Osteoblast (primary cell): ENCODE data around the gene SPRY2. TPM values are rescaled to one million over a fixed set of nuclear protein-coding genes. Genes with fewer than 3 reads are reported as not detected.

Source experiments
- DNase-seq: peaks from one replicate; pipeline ENCODE4 v3.0.0; 2011; ENCODE audit warnings: low spot score, mixed read lengths; ENCODE audit not compliant: insufficient read length; ENCODE audit errors: missing footprints
- H2AFZ ChIP-seq: 2 replicates; pipeline ENCODE4 v1.6.0; 2011; ENCODE audit warnings: mild to moderate bottlenecking, low read length
- H3K27ac ChIP-seq: 2 replicates; pipeline ENCODE4 v1.5.1; 2011; ENCODE audit warnings: mild to moderate bottlenecking, low read depth, low read length, moderate library complexity
- H3K27me3 ChIP-seq: 2 replicates; pipeline ENCODE4 v1.6.0; 2012; ENCODE audit warnings: mild to moderate bottlenecking, control low read depth, inconsistent platforms, low read length, moderate library complexity; ENCODE audit not compliant: insufficient read depth
- H3K36me3 ChIP-seq: 2 replicates; pipeline ENCODE4 v1.5.1; 2011; ENCODE audit warnings: mild to moderate bottlenecking, low read length, control low read depth, moderate library complexity; ENCODE audit not compliant: insufficient read depth
- H3K4me1 ChIP-seq: 2 replicates; pipeline ENCODE4 v1.5.1; 2011; ENCODE audit warnings: mild to moderate bottlenecking, low read length, control low read depth, moderate library complexity; ENCODE audit not compliant: insufficient read depth
- H3K4me2 ChIP-seq: 2 replicates; pipeline ENCODE4 v1.6.0; 2011; ENCODE audit warnings: mild to moderate bottlenecking, low read length; ENCODE audit not compliant: insufficient read depth
- H3K4me3 ChIP-seq: fragments of 200-600 bp; sonication (generic); 3 replicates; pipeline ENCODE4 v1.5.1; 2012; ENCODE audit warnings: mild to moderate bottlenecking, low read length, inconsistent platforms; ENCODE audit not compliant: insufficient read depth
- H3K79me2 ChIP-seq: 2 replicates; pipeline ENCODE4 v1.6.0; 2012; ENCODE audit warnings: mild to moderate bottlenecking, low read length, control low read depth, inconsistent platforms; ENCODE audit not compliant: insufficient read depth
- H3K9me3 ChIP-seq: 2 replicates; pipeline ENCODE4 v1.5.1; 2011; ENCODE audit warnings: low read depth, low read length, control low read depth
- H4K20me1 ChIP-seq: 2 replicates; pipeline ENCODE4 v1.6.0; 2012; ENCODE audit warnings: mild to moderate bottlenecking, low read length, control low read depth; ENCODE audit not compliant: insufficient read depth
- CTCF ChIP-seq: IDR thresholded peaks from 2 replicates; pipeline ENCODE4 v1.5.1; 2011; ENCODE audit warnings: mild to moderate bottlenecking, low read depth, low read length, moderate library complexity; ENCODE audit errors: extremely low read depth
- total RNA-seq: library from RNA; depleted of rRNA; stranded (reverse); fragments of >200 nt; gene quantifications from 2 replicates; pipeline ENCODE4 v1.2.3, GENCODE V29; 2012

Gene SPRY2
- total RNA-seq, 1 donor: 6.5 TPM

GRCh38 chr13:80334597-80335260, 6.2 kb downstream of the SPRY2 start:
- no peak for TF ChIP-seq CTCF
- H3K36me3 ChIP-seq: peaks cover 21% of the 10 kb centered on the region
- no peaks in the 10 kb centered on the region for H3K27me3 ChIP-seq
- no peak overlapping the region for H3K4me2 ChIP-seq
- H2AFZ ChIP-seq: no peak overlapping the region
- peaks cover 72% of the 10 kb centered on the region for H3K79me2 ChIP-seq
- DNase-seq: no peak
- peaks cover 39% of the 10 kb centered on the region for H4K20me1 ChIP-seq
- H3K27ac ChIP-seq: no peak overlapping the region
- H3K4me1 ChIP-seq: peaks cover 19% of the 10 kb centered on the region
- no peak overlapping the region for H3K4me3 ChIP-seq
- no peaks in the 10 kb centered on the region for H3K9me3 ChIP-seq

GRCh38 chr13:80331984-80332383, 8.9 kb downstream of the SPRY2 start:
- Histone ChIP-seq H4K20me1 (peaks cover 15% of the 10 kb centered on the region), H2AFZ (no peak overlapping the region), H3K4me1 (peaks cover 17% of the 10 kb centered on the region), H3K79me2 (peaks cover 44% of the 10 kb centered on the region), H3K9me3 (no peaks in the 10 kb centered on the region), H3K27ac (no peak overlapping the region), H3K4me3 (no peak overlapping the region), H3K27me3 (no peaks in the 10 kb centered on the region), H3K4me2 (no peak overlapping the region), H3K36me3 (peaks cover 15% of the 10 kb centered on the region)
- no peak for TF ChIP-seq CTCF
- DNase-seq: no peak

- Histone ChIP-seq H3K9me3 (no peaks in the 10 kb centered on the region), H3K4me1 (no peaks in the 10 kb centered on the region), H3K27me3 (no peaks in the 10 kb centered on the region), H3K79me2 (peaks cover 17% of the 10 kb centered on the region), H3K36me3 (peaks cover 5% of the 10 kb centered on the region), H3K4me3 (no peak overlapping the region), H2AFZ (no peak overlapping the region), H3K4me2 (no peak overlapping the region), H4K20me1 (no peaks in the 10 kb centered on the region), H3K27ac (no peak overlapping the region)
- no peak for DNase-seq
- no peak for TF ChIP-seq CTCF
Measured at GRCh38 chr13:80329250-80329649, 11.7 kb downstream of the SPRY2 start.

- H2AFZ ChIP-seq: no peak overlapping the region
- H3K4me1 ChIP-seq: no peaks in the 10 kb centered on the region
- TF ChIP-seq CTCF: no peak
- H3K36me3 ChIP-seq: no peaks in the 10 kb centered on the region
- H3K79me2 ChIP-seq: no peaks in the 10 kb centered on the region
- no peak overlapping the region for H3K27ac ChIP-seq
- H3K27me3 ChIP-seq: no peaks in the 10 kb centered on the region
- no peaks in the 10 kb centered on the region for H4K20me1 ChIP-seq
- no peak overlapping the region for H3K4me2 ChIP-seq
- DNase-seq: no peak
- no peaks in the 10 kb centered on the region for H3K9me3 ChIP-seq
- H3K4me3 ChIP-seq: no peak overlapping the region
Measured at GRCh38 chr13:80319004-80319403, 21.9 kb downstream of the SPRY2 start.
